ENCODE data around the gene SYS1.

The SYS1 gene

DNA sequence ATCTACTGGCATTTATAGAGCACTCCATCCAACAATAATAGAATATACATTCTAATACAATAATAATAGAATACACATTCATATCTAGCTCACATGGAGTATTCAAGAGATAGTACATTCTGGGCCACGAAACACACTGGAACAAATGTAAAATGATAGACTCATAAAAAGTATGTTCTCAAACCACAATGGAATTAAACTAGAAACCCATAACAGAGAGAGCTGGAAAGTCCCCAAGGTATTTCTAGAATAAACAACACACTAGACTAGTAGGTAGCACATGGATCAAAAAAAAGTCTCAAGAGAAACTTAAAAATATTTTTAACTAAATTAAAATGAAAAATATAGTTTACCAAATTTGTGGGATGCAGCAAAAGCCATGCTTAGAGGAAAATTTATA, 24.3 kb downstream of the SYS1 start:
- DNase-seq (ENCODE audit: low read depth), result no peak

GRCh38 chr20:45390931-45391330, 28.0 kb downstream of the SYS1 start:
- no peak for DNase-seq (ENCODE audit: low read depth)

GRCh38 chr20:45391559-45391958, 28.6 kb downstream of the SYS1 start:
- no peak for DNase-seq (ENCODE audit: low read depth)

- no peak for DNase-seq (ENCODE audit: low read depth)
Observed at GRCh38 chr20:45392733-45393132, 29.8 kb downstream of the SYS1 start.

GRCh38 chr20:45394221-45395113, 31.5 kb downstream of the SYS1 start:
- no peak for DNase-seq (ENCODE audit: low read depth)

DNA sequence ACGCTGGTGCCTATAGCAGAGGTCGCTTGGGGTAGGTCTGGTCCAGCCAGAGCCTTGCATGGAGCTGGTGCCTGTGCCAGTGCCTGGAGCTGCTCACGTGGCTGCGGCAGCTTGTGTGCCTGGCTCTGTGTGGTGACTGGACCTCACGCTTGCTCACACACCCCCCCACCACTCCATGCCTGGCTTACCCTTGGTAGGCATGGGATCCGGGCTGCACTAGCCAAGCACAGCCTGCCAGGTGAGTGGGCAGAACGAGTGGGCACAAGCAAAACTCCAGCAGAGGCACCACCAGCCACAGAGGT, 32.1 kb downstream of the SYS1 start:
- no peak for DNase-seq (ENCODE audit: low read depth)

- DNase-seq (ENCODE audit: low read depth), result no peak
Observed at GRCh38 chr20:45399018-45399417, 36.1 kb downstream of the SYS1 start.

- no peak for DNase-seq (ENCODE audit: low read depth)
Observed at GRCh38 chr20:45400346-45401031, 37.5 kb downstream of the SYS1 start.

- no peak for DNase-seq (ENCODE audit: low read depth)
Observed at GRCh38 chr20:45402946-45403345, 40.0 kb downstream of the SYS1 start.

DNA sequence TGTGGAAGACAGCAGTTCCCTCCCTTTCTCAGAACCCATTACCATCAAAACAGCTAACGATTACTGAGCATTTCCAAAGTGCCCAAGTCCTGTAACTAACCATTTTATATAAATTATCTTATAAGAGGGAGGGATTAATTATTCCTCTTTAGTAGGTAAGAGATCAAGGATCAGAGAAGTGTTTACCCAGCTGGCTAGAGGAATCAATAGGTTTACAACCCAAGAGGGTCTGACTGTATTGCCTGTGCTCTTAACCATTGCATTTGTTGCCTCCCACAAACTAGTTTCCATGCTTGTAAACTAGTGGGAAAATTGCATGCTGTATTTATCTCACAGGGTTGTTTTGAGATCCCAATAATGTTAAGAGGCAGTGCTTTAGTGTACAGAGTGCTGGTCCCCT, 41.5 kb downstream of the SYS1 start:
- DNase-seq (ENCODE audit: low read depth), result no peak

GRCh38 chr20:45405571-45406259, 42.8 kb downstream of the SYS1 start:
- no peak for DNase-seq (ENCODE audit: low read depth)

GRCh38 chr20:45406260-45407066, 43.5 kb downstream of the SYS1 start:
- DNase-seq (ENCODE audit: low read depth), result peak; percentile 25

- DNase-seq (ENCODE audit: low read depth), result no peak
Observed at GRCh38 chr20:45407067-45407745, 44.2 kb downstream of the SYS1 start.

DNA sequence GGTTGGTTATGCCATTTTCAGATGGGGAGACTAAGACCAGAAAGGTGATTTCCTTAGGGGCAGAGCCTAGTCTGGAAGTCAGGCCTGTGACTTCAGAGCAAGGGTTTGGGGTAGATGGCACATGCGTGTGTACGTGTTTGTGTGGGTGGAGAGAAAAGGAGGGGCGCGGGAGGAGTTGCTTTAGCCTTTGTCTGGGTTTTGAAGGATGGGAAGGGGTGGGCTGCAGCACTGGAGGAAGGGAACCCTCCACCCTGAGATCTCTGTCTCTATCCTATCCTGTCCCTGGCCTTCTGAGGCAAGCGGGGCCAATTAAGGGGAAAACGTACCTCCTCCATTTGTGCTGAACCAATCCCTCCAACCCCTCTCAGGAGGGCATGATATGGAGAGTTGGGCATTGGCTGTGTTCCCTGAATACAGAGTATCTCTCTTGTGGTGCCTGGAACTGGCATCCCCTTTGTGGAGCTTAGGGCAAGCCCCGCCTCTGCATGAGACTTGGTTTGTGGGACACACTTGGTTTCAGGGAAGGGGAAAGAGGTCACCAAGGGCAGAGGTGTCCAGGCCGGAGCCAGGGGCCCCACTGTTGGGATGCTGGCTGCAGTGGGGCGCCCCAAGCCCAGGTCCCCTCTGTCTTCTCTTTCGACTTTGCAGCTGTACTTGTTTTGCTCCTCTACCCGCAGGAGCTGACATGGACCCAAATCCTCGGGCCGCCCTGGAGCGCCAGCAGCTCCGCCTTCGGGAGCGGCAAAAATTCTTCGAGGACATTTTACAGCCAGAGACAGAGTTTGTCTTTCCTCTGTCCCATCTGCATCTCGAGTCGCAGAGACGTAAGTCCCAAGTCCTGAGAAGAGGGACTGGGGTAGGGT, 45.1 kb downstream of the SYS1 start, which contains the start of gene DBNDD2:
DBNDD2 (plus strand) TSS at position 507 of the 863 bp plus-strand sequence; CDS start at position 686, 179 bp downstream.
- DNase-seq (ENCODE audit: low read depth), result no peak

GRCh38 chr20:45408646-45409213, 45.8 kb downstream of the SYS1 start:
- no peak for DNase-seq (ENCODE audit: low read depth)

DNA sequence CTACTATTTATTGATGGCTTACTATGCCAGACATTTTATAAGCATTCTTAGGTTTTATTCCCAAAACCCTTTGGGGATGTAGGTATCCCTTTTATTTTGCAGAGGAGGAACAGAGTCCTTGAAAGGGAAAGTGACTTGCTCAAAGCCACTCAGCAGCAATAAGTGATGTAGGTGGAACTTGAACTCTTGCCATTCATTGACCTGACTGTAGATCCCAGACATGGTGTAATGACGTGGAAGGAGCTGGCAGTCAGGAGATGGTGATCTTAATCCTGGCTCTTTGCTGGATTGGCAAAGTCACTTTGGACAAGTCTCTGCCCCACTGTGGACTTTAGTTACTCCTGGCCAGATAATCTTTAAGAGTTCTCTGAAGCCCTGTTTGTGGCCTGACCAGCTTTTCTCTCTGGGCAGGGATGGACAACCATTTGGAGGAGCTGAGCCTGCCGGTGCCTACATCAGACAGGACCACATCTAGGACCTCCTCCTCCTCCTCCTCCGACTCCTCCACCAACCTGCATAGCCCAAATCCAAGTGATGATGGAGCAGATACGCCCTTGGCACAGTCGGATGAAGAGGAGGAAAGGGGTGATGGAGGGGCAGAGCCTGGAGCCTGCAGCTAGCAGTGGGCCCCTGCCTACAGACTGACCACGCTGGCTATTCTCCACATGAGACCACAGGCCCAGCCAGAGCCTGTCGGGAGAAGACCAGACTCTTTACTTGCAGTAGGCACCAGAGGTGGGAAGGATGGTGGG, 46.7 kb downstream of the SYS1 start:
- no peak for DNase-seq (ENCODE audit: low read depth)

GRCh38 chr20:45410887-45411286, 47.9 kb downstream of the SYS1 start:
- no peak for DNase-seq (ENCODE audit: low read depth)

- no peak for DNase-seq (ENCODE audit: low read depth)
Observed at GRCh38 chr20:45412653-45413052, 49.7 kb downstream of the SYS1 start.

DNA sequence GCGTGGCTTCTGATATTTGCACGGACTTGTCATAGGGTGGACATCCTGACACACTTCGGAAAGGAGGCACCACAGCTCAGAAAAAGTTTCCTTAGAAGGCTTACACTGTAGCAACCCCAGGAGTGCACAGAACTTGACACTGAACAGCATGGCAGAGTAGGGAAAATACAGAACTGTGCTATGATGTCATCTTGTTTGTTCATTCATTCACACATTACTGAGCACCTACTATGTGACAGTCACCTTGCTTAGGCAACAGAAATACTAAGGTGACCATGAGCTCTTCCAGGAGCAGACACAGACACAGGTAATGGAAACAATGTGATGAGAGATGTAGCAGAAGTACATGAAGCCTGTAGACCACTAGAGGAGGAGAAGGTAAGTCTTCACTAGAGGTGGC, 50.5 kb downstream of the SYS1 start:
- no peak for DNase-seq (ENCODE audit: low read depth)

Measured in T follicular helper cell (primary cell).